K562 (cell line): ENCODE measurements around the gene GRIK5. TPM values are rescaled to one million over a fixed set of nuclear protein-coding genes. Genes with fewer than 3 reads are reported as not detected.

Source experiments
- ASH1L ChIP-seq: fragments of 450-650 bp; IDR thresholded peaks from 2 replicates; pipeline ENCODE4 v1.6.1; 2018; ENCODE audit warnings: borderline replicate concordance, mild to moderate bottlenecking, low read depth; ENCODE audit not compliant: partially characterized antibody
- BMI1 ChIP-seq: fragments of 150-350 bp; IDR thresholded peaks from 2 replicates; pipeline ENCODE4 v1.6.1; 2014; ENCODE audit warnings: low read length
- LARP7 ChIP-seq: fragments of 450-650 bp; IDR thresholded peaks from 2 replicates; pipeline ENCODE4 v1.6.1; 2016
- MGA ChIP-seq: fragments of 450-650 bp; IDR thresholded peaks from 2 replicates; pipeline ENCODE4 v1.6.1; 2016; ENCODE audit warnings: mild to moderate bottlenecking, moderate library complexity
- MYNN ChIP-seq, 2 experiments: sonication (generic); formaldehyde crosslinking in 1 of 2; IDR thresholded peaks; 2 replicates each; pipeline versions ENCODE4 v1.5.0 to v1.6.1; 2016 to 2020; ENCODE audit warnings: antibody characterized with exemption in 1 of 2, missing genetic modification reagents in 1 of 2
- NELFE ChIP-seq: IDR thresholded peaks from 2 replicates; pipeline ENCODE4 v1.6.1; 2011; ENCODE audit warnings: mild to moderate bottlenecking; ENCODE audit not compliant: insufficient read depth, insufficient read length
- PPARD ChIP-seq: fragments of 250-450 bp; sonication (Bioruptor Pico); IDR thresholded peaks from 2 replicates; pipeline ENCODE4 v1.8.0; 2022; ENCODE audit warnings: inconsistent platforms, mild to moderate bottlenecking, moderate library complexity
- SUPT5H ChIP-seq: fragments of 450-650 bp; IDR thresholded peaks from 2 replicates; pipeline ENCODE4 v1.6.1; 2016
- TAF1 ChIP-seq: IDR thresholded peaks from 2 replicates; pipeline ENCODE4 v1.6.1; 2011; ENCODE audit warnings: mild to moderate bottlenecking, low read length, moderate library complexity; ENCODE audit not compliant: insufficient read depth, control insufficient read depth, severe bottlenecking; ENCODE audit errors: extremely low read depth
- ZNF134 ChIP-seq: fragments of 250-450 bp; sonication (Bioruptor Pico); conservative IDR thresholded peaks from 2 replicates; pipeline ENCODE4 v1.4.0; 2020
- ZNF217 ChIP-seq: sonication (generic); formaldehyde crosslinking; IDR thresholded peaks from 2 replicates; pipeline ENCODE4 v1.8.0; 2022; ENCODE audit warnings: mild to moderate bottlenecking, missing genetic modification reagents
- polyA plus RNA-seq, 8 experiments: library from polyadenylated mRNA; depleted of rRNA in 4 of 8; stranded (reverse) in 5 of 8; unstranded in 3 of 8; fragments of >200 nt; fragmentation: Nextera tagmentation in 2 of 8; fragmentation: Illumina TruSeq in 1 of 8; extraction: Ambion mirVana in 2 of 8; extraction: Trizol in 1 of 8; gene quantifications; 2 replicates each; pipeline versions ENCODE4 v1.2.1 to v1.2.3, GENCODE V29; 2011 to 2014; ENCODE audit warnings: inconsistent platforms in 1 of 8, missing spikeins in 1 of 8
- total RNA-seq, 7 experiments: library from RNA; depleted of rRNA in 6 of 7; stranded (reverse); fragments of >200 nt in 6 of 7; fragmentation: Illumina TruSeq in 2 of 7; extraction: Trizol in 2 of 7; gene quantifications; 2 replicates each; pipeline versions ENCODE4 v1.2.1 to v1.2.3, GENCODE V29; 2011 to 2021; ENCODE audit warnings: low replicate concordance in 1 of 7
- TF ChIP-seq, protein P1 (sequence below): sonication (generic); IDR thresholded peaks from 2 replicates; pipeline ENCODE4 v1.6.1; 2016
- TF ChIP-seq, protein P2 (sequence below): fragments of 450-650 bp; formaldehyde crosslinking; IDR thresholded peaks from 2 replicates; pipeline ENCODE4 v1.4.0; 2022; ENCODE audit warnings: mild to moderate bottlenecking, moderate library complexity

Gene GRIK5
- total and polyA plus RNA-seq, 9 of the 15 experiments (the other 6 are each of a cell fraction or from before 2014, with no cell fraction given), result 0.04 to 0.55 (median 0.27) TPM; not detected in 2

DNA sequence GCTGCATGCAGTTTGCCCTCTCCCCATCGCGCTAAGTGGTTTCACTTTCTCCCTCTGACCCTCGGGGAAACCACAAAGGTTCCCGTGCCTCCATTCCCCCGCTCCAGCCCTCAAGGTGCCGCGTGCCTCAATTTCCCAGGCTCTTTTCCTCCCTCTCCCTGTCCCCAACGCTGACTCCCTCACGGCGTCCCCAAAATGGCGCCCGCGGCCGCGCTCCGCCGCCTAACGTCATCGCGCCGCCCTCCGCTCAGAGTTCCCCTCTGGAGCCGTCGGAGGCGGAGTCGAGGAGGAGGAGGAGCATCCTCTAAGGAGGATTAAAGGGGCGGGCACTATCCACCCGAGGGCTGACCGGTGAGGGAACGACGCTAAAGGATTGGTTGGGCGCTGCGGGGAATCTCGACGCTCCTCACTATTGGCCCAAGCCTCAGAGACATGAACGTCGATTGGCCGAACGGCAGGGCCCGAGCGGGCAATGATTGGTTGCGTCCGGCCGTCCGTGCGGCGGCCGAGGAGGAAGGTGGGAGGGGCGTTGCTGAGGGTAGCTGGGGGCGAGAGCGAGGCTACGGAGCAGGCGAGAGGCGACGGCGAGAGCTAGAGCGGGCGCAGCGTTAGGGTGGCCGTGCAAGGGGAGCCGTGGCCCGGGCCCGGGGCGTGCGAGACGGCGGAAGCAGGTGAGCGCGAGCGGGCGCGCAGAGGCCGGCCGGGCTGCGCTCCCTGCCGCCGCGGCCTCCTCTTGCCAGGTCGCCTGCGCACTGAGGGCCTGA lies 5.8 kb upstream of the GRIK5 start, which contains the start of gene ZNF574 (continued):
- TF ChIP-seq MGA (no peak), LARP7 (no peak), SUPT5H (peak; percentile 99), ZNF217 (CRISPR knock-in tag) (no peak), BMI1 (no peak), ASH1L (peak; percentile 98), TAF1 (peak; percentile 87), ZNF134 (CRISPR knock-in tag) (no peak), PPARD (CRISPR knock-in tag) (no peak), MYNN (IDR thresholded peaks at IDR 0.05) (no peak), MYNN (CRISPR knock-in tag; IDR thresholded peaks at IDR 0.05) (no peak), NELFE (no peak)
- TF ChIP-seq, protein P1, sequence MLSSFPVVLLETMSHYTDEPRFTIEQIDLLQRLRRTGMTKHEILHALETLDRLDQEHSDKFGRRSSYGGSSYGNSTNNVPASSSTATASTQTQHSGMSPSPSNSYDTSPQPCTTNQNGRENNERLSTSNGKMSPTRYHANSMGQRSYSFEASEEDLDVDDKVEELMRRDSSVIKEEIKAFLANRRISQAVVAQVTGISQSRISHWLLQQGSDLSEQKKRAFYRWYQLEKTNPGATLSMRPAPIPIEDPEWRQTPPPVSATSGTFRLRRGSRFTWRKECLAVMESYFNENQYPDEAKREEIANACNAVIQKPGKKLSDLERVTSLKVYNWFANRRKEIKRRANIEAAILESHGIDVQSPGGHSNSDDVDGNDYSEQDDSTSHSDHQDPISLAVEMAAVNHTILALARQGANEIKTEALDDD, result no peak
- TF ChIP-seq, protein P2, sequence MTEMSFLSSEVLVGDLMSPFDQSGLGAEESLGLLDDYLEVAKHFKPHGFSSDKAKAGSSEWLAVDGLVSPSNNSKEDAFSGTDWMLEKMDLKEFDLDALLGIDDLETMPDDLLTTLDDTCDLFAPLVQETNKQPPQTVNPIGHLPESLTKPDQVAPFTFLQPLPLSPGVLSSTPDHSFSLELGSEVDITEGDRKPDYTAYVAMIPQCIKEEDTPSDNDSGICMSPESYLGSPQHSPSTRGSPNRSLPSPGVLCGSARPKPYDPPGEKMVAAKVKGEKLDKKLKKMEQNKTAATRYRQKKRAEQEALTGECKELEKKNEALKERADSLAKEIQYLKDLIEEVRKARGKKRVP (CRISPR knock-in tag), result 0 out of 2 replicates have a peak, but pooled peaks have one; percentile 37
